ENCODE measurements around the gene FEZ2.
"Not testable (repeated sequence)": the region's sequence is repeated elsewhere in the genome, so short reads cannot be mapped to it uniquely, and the experiment has no call there.

Gene FEZ2, protein sequence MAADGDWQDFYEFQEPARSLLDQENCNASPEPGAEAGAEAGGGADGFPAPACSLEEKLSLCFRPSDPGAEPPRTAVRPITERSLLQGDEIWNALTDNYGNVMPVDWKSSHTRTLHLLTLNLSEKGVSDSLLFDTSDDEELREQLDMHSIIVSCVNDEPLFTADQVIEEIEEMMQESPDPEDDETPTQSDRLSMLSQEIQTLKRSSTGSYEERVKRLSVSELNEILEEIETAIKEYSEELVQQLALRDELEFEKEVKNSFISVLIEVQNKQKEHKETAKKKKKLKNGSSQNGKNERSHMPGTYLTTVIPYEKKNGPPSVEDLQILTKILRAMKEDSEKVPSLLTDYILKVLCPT
- total RNA-seq: 9.7 to 18.5 reads per million in 2 donors

DNA sequence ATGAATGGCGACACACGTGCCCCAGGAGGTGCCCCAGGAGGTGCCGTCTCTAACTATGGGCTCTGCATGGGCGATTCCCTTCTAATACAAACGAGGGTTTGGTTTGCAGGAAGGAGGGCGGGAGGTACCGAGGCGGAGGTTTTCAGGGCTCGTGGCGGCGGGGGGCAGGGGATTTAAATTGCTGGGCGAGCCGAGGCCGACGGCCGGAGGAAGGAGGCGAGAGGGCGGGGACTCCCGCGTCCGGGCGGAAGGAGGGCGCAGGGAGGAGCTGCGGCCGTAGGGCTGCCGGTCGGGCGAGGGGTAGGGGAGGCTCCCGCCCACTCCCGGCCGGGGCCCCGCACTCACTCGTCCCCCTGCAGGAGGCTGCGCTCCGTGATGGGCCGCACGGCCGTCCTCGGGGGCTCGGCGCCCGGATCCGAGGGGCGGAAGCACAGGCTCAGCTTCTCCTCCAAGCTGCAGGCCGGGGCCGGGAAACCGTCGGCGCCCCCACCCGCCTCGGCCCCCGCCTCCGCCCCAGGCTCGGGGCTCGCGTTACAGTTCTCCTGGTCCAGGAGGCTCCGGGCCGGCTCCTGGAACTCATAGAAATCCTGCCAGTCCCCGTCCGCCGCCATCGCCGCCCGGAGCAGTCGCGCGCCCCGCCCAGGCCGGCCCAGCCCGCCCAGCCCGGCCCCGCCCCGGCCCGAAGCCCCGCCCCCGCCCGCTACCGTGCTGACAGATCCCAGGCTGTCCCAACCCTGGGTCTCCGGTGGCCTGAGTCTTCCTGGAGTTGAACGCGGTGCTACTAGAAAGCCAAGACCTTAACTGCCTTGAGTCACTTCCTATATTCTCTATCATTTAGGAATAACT, at the start of gene FEZ2:
Gene FEZ2, minus strand, starts transcription at position 637 of the 846 bp plus-strand sequence. Its CDS starts 26 bp downstream, at position 611.
- peak; percentile 42 for DNase-seq

DNA sequence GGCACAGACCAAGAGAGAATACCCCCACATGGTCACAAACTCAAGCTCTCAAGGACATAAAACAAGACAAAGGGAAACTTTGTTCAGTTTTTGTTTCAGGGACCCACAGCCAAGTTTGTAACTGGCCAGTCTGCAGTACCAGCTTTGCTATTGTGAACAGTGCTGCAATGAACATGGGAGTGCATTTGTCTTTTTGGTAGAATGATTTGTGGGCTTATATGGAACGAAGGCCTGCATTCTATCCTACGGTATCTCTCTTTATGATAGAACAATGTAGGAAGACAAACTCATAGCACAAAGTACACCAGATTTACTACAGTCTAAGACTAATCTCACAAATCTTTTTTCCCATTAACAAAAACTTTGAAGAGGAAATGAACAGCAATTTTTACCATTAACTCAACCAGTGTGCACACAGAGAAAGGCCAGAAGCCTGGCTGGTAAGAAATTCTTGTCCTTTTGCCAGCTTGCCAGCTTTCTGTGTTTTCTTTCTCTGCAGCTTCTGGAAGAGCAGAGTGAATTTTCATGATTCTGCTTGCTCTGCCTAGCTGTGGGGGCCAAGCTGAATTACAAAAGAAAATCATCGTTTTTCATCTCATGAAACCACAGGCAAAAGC, 37.1 kb upstream of the FEZ2 start:
- no peak for DNase-seq

DNA sequence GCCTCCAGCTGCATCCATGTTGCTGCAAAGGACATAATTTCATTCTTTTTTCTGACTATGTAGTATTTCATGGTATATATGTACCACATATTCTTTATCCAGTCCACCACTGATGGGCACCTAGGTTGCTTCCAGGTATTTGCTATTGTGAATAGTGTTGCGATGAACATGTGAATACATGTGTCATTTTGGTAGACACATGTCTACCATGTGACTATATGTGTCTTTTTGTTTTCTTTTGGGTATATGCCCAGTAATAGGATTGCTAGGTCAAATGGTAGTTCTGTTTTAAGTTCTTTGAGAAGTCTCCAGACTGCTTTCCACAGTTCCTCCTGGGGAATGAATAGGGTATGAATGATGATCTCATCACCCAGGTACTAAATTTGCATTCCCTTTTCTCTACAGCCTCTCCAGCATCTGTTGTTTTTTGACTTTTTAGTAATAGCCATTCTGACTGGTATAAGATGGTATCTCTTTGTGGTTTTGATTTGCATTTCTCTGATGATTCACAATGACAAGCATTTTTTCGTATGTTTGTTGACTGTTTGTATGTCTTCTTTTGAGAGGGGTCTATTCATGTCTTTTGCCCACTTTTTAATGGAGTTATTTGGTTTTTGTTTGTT, 35.6 kb upstream of the FEZ2 start:
- no peak for DNase-seq

DNA sequence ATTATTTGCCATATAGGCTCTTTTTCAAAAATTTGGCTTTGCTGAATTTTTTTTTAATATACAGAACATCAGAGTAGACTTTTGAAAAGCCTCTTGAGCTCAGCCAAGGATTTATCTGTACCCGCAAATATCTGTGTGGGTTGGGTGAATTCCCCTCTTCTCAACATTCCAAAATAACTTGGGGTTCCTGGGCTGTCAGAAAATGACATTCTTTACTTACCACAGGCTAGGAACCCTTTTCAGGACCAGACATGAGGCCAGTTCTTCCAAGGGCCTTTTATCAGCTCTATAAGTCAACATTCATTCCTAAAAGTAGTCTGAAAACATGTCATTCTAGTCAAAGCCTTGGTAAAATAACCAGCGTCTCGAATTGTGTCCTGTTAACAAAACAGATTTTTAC, 28.8 kb upstream of the FEZ2 start:
- DNase-seq: no peak

DNA sequence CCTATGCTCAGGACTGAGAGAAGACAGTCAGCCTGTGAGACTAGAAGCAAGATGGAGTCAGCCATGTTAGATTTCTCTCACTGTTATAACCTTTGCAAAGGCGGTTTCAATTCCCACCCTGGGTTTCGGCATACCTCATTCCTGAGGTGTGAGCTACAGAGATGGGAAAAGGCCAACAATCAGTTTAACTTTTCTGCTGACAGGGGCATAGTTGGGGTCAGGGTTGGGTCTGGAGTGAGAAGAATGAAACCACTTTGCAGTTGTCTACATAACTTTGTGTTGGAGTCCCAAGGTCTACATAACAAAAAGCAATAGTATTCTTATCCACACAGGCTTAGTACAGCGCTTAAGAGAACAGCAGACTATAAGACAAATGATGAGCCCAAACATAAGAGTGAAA, 28.1 kb upstream of the FEZ2 start:
- no peak for DNase-seq

DNA sequence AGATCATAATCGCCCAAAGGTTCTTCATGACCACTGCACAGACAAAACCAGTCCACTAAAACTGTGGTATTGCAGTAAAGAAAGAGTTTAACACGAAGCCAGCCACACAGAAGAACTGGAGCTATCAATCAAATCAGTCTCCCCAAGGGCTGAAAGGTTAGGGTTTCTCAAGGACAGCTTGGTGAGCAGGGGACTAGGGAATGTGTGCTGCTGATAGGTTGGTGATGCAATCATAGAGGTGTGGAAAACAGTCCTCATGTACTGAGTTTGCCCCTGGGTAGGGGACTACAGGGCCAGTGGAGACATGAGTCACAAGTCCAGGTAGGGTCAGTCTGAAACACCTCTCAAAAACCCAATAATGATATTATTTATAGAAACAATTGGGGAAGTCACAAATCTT, 27.3 kb upstream of the FEZ2 start:
- DNase-seq: no peak

DNA sequence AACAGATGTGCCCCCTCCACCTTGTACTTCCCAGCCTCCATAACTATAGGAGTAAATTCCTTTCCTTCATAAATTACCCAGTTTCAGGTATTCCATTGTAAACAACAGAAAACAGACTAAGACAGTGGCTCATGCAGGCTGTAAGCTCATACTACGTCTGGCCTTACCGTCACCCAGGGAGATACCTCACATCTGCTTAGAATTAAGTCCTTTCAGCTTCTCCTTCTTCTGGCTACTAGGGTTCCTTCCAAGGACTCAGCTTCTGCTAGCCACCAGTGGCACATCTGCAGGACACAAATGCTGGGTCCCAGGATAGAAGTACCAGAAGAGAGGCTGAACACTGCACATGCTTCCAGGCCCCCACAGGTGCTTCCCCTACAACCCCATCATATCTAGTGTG, 22.4 kb upstream of the FEZ2 start:
- DNase-seq: no peak

DNA sequence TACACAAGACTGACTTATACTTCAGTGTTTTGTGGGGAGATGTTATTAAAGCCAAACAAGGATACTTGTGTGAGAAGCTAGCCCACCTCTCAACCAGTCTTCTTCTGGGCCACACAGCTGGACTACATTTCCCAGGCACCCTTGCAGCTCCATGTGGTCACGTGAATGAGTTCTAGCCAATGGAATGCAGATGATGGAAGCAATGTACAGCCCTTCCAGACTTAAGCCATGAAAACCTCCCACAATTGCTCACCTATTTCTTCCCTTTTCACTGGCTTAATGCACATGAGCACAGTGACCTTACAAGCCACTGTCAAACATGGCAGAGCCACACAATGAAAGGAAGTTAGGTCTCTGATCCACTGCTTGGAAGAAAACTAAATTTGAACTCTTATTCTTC, 20.4 kb upstream of the FEZ2 start:
- DNase-seq: no peak

DNA sequence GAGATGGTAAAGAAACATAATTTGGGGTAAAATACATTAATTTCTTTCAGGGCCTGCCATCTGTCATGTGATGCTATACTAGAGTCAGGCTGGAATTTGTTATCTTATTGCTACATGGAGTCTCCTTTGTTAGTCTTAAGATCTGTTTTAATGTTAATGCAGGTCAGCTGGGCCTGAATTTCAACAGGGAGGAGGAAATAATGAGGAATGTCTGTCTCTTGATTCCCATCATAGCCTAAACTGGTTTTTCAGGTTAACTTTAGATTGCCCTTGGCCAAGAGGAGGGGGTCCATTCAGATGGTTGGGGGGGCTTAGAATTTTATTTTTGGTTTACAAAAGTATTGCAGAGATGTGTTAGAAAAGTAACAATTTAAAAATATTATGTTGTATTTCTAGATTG, 19.0 kb upstream of the FEZ2 start:
- no peak for DNase-seq

DNA sequence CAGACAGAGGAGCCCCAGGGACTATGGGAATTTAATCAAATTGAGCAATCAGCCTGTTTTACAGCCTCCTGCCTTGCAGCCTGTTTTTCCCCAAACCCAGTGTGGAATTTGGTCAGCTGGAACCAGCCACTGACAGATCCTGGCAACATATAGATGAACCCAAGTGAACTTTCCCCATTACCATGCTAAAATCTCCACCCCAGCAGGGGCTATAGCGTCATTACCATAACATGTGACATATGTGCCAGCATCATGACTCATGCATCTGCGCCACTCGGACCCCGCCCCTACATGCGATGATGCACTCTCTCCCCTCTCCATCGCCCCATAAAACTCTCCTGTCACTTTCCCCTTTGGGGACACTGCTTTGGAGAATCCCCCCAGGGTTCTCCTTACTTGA, 17.3 kb upstream of the FEZ2 start:
- DNase-seq: no peak

DNA sequence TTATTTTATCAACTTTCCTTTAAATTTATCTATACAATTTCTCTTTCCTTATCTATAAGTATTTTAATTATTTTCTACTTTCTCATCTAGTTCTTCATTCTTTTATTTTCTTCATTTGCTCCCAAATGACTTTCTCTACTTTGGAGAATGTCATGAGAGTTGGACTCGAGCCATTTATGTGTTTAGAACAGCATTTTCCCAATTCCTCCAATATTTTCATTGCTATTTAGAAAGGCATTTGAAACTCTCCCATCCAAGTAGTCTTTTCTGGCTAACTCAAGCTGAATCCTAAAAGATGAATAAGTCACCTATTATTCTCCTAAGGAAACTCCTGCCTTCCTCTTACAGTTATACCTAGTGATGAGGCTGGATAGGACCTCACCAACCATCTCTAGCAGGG, 15.8 kb upstream of the FEZ2 start:
- no peak for DNase-seq

DNA sequence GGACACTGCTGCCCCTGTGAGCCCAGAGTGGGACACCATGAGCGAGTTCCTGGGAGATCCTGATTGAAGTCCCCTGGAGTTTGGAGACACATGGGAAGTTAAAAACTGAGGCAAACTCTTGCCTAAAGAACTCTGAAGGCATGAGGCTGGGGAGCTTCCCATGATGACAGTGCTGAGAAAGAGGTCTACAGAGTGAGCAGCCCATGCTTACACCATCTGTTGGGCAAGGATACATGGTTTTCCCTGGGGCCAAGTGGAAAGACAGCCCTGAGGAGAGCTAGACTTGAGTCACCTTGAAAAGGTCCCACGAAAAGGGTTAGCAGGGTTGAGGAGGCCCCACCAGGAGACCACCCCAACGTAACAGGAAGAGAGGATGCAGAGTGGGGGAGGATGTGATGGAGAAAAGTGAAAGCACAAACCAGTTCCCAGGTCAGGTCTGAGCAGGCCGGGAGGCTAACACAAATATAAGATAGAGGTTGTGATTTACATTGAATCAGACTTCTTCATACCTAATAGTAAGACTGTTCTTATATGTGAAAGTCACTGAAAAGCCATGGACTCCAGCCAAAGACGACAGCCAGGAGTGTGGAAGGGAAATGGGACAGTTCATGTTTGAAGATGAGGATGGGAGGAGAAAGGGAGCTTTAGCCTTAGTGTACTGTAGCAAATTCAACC, 13.5 kb upstream of the FEZ2 start:
- DNase-seq: no peak

DNA sequence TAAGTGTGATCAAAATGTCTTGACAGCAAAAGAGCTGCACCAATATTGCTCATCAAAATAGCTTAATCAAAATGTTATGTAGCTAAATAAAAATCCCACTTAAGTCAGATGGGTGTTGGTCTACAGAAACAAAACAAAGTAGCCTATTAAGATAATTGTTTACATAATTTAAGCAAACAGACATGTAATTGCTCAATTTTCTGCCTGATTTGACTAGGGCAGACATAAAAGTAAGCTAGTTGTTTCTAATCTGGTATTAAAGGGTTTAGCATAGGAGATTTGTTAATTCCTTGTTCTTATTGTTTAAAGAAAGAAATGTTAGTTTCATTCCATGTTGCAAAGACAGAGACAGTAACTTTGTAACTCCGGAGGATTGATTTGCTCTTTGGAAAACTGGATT, 11.5 kb upstream of the FEZ2 start:
- no peak for DNase-seq

DNA sequence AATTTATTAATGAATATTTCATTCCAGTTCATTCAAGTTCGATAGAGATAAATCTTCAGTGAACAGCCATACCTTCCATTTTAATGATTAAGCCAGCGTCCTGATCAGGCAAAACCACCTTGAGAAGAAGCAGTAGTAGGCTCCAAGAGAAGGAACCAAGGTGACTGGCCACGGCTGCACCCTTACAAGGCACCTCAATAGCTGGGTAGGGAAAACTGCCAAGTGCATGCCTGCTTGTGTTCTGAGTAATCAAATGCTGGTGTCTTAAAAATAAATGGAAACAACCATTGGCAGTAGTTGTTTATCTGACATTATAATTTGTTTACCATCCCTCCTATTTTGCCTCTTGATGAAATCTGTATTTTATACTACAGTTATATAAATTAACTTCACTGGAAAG, 10.0 kb upstream of the FEZ2 start:
- DNase-seq: no peak

DNA sequence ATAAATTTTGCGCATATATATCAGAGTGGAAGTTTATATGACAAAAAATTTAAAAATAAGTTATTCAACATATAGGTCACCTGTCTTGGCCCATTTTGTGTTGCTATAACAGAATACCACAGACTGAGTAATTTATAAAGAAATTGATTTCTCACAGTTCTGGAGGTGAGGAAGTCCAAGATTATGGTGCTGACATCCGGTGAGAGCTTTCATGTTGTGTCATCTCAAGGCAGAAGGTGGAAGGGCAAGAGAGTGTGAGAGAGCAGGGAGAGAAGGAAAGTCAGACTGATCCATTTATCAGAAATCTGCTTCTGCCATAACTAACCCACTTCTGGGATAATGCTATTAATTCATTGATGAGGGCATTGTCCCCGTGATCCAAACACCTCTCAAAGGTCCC, 9.0 kb upstream of the FEZ2 start:
- DNase-seq: no peak

DNA sequence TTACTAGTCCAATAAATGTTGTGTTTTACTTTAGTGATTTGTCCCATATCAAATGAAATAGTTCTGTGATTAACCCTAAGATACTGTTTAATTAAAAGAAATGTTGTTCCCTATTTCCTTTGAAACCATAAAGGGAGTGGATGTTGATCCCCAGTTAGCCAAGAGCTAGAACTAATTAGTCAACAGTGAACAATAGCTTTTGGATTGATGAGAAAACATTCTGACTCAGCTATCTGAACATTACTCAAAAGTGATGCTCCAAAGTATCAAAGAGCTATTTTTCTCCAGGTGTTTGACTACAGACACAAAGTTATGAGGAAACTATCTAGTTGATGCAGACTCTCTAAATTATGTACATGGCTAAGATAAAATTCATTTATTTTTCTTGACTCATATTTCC, 7.3 kb upstream of the FEZ2 start:
- DNase-seq: no peak

DNA sequence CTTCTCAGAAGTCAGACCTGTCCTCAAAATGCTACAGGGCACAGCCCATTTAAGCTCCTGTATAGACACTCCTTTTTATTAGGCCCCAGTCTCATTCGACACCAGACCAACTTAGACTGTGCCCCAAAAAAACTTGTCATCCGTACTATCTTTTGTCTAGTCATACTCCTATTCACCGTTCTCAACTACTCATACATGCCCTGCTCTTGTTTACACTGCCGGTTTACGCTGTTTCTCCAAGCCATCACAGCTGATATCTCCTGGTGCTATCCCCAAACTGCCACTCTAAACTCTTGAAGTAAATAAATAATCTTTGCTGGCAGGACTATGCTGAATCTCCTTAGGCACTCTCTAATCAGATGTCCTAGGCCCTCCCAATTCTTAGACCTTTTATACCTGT, 5.7 kb upstream of the FEZ2 start:
- not testable (repeated sequence) for DNase-seq

DNA sequence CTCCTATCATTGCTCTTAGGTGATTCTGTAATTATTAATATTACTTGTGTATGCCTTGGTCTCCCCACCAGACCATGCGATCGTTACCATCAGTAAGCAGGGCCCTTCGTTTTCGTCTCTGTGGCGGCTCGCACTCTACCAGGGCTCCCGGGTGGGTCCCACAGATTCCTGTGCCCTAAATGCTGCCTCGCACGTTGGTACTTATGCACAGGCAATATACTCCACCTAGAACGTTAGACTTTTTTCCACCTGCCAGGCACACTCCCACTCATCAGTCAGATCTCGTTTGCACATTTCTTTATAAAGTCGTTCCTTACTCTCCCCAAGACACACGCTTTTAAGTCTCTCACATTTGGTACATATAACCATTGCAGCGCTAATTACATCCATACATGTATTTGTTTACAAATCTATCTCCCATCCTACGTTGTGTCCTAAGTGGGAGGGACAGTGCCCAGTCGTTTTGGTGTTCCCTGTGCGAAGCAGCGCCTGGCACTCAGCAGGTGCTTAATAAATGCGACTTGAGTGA, 901 bp downstream of the FEZ2 start:
- no peak for DNase-seq

DNA sequence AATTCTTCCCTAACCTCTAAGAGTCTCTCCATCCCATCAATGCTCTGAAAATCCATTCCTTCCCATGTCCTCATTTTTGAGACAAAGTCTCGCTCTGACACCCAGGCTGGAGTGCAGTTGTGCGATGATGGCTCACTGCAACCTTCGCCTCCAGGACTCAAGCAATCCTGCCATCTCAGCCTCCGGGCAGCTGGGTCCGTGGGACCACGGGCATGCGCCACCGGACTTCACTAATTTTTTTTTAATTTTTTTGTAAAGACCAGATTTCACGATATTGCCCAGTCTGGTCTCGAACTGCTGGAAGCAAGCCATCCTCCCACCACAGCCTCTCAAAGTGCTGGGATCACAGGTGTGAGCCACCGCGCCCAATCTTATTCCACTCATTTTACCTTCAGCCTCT, 1.6 kb downstream of the FEZ2 start:
- no peak for DNase-seq

DNA sequence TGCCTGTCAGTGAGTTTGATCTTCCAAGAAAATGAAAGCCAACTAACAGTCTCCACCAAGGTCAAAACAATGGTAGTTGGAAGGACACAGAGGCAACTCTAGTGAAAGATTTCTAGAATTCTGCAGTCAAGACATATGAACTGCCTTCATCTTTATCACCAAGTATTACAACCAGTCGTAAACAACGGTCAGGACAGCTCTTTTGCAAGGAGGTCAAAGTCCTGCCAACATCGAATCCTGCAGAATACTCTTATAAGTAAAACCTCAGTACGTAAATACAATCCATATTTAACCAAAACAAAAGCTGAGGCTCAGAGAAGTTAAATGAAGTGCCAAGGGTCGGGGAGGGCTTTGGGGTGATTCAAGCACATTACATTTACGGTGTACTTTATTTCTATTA, 3.1 kb downstream of the FEZ2 start:
- no peak for DNase-seq

DNA sequence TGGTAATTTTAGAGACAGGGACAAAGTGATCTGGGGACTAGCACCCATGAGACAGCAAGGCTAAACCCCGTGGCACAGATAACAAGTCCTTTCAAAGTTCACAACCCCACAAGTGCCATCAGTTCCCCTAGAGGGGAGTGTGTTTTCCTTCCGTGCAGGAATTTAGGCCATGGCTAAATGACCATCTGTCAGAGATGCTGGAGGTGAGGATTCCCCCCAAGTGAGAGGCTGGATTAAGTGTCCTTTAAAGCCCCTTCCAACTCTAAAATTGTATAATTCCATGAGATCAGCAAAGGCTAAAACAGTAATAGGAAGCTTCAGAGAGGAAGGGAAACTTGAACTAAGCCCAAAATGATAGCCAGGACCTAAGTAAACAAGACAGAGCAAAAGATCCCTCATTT, 8.7 kb downstream of the FEZ2 start:
- no peak for DNase-seq

DNA sequence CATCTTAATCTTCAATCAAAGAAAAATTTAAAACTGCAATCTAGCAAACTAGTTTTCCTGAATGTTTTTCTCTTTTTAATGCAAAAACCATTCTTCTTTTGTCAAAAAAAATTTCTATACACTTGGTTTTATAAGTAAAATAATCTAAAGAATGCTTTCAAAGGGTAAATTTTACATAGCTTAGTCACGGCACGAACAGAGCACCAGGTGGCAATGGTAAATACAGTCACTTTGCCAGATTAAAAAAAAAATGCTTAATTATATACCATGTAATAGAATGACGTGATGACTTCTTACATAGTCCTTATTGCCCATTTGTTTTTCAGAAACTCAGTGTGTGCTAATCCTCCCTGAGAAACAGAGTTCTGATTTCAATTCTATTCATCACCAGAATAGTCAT, 10.4 kb downstream of the FEZ2 start:
- no peak for DNase-seq

DNA sequence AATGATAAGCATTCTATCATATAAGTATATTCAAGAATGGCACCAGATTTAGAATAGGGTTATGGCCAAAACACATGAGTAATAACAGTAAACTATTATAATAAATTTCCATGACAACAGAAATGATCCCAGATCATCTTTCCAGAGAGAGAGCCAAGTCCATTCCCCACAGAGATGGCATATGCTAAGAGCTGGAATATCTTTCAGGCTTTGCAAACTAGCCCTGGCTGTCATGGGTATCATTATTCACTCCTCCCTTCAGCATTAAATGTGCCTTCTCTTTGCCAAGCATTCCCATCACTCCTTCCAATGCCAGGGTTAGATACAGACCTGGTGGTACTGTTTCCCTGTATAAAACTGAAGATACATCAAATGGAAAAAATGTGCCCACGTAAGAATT, 10.9 kb downstream of the FEZ2 start:
- no peak for DNase-seq
